Measurements from ENCODE around the gene DIPK1A.

- no peak for TF ChIP-seq POLR2A (IDR thresholded peaks at IDR 0.05)
- TF ChIP-seq CTCF (IDR thresholded peaks at IDR 0.05) = no peak
These were observed 34.5 kb upstream of the DIPK1A start for GRCh38 chr1:92995441-92996430.
